Gastroesophageal sphincter (tissue), 3 donors: Measurements from ENCODE around the gene ST3GAL5.

Experiments
- EP300 ChIP-seq: sonication (generic); formaldehyde crosslinking; IDR thresholded peaks from one replicate; pipeline ENCODE4 v1.6.1; 2017; ENCODE audit warnings: antibody characterized with exemption, mild to moderate bottlenecking
- POLR2A ChIP-seq, 2 donors: fragments of 450-650 bp; IDR thresholded peaks; one replicate each; pipeline ENCODE4 v1.6.1; 2017; ENCODE audit warnings: antibody characterized with exemption in 2 of 2, mild to moderate bottlenecking in 2 of 2, moderate library complexity in 1 of 2
- TF ChIP-seq, protein P1 (sequence below), 4 experiments: fragments of 200-600 bp in 2 of 4; fragments of 450-650 bp in 2 of 4; sonication (generic) in 1 of 4; IDR thresholded peaks; one replicate each; pipeline ENCODE4 v1.5.1; 2017 to 2019; ENCODE audit warnings: antibody characterized with exemption in 4 of 4, mild to moderate bottlenecking in 2 of 4, moderate library complexity in 2 of 4

GRCh38 chr2:85797263-85797660 lies 91.5 kb downstream of the ST3GAL5 start:
- TF ChIP-seq, protein P1, sequence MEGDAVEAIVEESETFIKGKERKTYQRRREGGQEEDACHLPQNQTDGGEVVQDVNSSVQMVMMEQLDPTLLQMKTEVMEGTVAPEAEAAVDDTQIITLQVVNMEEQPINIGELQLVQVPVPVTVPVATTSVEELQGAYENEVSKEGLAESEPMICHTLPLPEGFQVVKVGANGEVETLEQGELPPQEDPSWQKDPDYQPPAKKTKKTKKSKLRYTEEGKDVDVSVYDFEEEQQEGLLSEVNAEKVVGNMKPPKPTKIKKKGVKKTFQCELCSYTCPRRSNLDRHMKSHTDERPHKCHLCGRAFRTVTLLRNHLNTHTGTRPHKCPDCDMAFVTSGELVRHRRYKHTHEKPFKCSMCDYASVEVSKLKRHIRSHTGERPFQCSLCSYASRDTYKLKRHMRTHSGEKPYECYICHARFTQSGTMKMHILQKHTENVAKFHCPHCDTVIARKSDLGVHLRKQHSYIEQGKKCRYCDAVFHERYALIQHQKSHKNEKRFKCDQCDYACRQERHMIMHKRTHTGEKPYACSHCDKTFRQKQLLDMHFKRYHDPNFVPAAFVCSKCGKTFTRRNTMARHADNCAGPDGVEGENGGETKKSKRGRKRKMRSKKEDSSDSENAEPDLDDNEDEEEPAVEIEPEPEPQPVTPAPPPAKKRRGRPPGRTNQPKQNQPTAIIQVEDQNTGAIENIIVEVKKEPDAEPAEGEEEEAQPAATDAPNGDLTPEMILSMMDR (IDR thresholded peaks at IDR 0.05): no peak
- TF ChIP-seq POLR2A (IDR thresholded peaks at IDR 0.05): no peak
- TF ChIP-seq EP300: no peak
